WI38 (cell line): Measurements from ENCODE around the gene MYOF.

ENCODE experiments used
- H3K4me3 ChIP-seq: 2 replicates; pipeline ENCODE4 v1.5.1; 2011; ENCODE audit warnings: low read depth, mild to moderate bottlenecking, control low read depth, low read length
- TF ChIP-seq, protein P1 (sequence below): IDR thresholded peaks from 2 replicates; pipeline ENCODE4 v1.5.1; 2012; ENCODE audit warnings: low read depth, mild to moderate bottlenecking, control low read depth, low read length

Gene MYOF

GRCh38 chr10:93413252-93413689 lies 68.9 kb downstream of the MYOF start:
- TF ChIP-seq, protein P1, sequence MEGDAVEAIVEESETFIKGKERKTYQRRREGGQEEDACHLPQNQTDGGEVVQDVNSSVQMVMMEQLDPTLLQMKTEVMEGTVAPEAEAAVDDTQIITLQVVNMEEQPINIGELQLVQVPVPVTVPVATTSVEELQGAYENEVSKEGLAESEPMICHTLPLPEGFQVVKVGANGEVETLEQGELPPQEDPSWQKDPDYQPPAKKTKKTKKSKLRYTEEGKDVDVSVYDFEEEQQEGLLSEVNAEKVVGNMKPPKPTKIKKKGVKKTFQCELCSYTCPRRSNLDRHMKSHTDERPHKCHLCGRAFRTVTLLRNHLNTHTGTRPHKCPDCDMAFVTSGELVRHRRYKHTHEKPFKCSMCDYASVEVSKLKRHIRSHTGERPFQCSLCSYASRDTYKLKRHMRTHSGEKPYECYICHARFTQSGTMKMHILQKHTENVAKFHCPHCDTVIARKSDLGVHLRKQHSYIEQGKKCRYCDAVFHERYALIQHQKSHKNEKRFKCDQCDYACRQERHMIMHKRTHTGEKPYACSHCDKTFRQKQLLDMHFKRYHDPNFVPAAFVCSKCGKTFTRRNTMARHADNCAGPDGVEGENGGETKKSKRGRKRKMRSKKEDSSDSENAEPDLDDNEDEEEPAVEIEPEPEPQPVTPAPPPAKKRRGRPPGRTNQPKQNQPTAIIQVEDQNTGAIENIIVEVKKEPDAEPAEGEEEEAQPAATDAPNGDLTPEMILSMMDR: no peak
- H3K4me3 ChIP-seq: no peak overlapping the region

GRCh38 chr10:93412801-93413200 lies 69.3 kb downstream of the MYOF start:
- TF ChIP-seq, protein P1: no peak
- no peak overlapping the region for H3K4me3 ChIP-seq

GRCh38 chr10:93410697-93411348 lies 71.3 kb downstream of the MYOF start:
- TF ChIP-seq, protein P1: no peak

GRCh38 chr10:93408783-93409182 lies 73.4 kb downstream of the MYOF start:
- H3K4me3 ChIP-seq: no peak overlapping the region
- TF ChIP-seq, protein P1: no peak

More at GRCh38 chr10:93410697-93411348, 71.3 kb downstream of the MYOF start:
- no peak overlapping the region for H3K4me3 ChIP-seq

DNA sequence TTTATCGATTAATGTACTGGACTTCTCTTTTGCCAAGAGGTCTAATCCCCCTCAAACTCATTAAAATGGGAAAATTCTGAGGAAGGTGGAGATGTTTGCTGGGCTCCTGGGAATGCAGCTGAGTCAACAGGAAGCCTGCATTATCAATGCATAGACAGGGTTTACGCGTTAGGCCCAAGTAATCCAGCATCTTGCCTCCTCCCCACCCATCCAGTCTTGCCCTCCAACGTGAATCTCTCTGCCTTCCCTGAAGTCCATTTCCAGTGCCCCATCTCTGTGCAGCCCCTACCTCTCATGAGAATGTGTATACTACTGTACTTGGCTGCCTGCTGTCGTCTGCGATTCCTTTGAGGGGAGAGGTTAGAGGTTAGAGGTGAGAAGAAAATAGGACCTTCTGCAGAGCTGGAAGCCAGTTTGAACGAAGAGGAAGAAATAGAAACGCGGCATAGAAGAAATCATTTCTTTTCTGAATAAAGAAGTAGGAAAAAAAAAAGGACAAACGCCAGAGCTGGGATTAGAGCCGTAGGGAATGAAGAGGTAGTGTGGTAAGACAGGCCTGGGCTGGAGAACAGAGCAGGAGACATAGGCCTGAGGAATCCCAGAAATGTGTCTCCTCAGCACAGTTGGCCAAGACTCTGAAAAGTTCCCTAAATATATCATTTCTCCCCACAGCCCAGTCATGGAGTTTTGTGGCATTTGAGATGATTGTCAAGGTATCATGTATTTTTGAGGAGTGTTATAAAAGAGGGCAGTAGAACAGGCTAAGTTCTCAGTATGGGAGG lies 75.6 kb downstream of the MYOF start:
- no peak overlapping the region for H3K4me3 ChIP-seq
- TF ChIP-seq, protein P1: no peak

DNA sequence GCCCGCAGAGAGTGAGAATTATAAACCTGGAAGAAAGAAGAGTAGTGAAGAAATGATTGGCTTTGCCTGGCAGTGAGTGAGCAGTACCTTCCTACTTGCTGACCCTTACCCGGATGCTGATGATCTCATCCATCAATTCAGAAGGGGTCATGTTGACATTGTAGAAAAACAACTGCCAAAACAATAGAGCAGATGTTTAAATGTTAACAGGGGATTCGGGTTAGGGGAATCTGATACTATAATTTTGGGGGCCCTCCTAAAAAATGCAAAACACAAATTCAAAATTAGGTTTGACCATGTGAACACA lies 78.1 kb downstream of the MYOF start:
- TF ChIP-seq, protein P1: no peak
- H3K4me3 ChIP-seq: no peak overlapping the region
